Erythroblast (primary cell): ENCODE results near the gene CSNK1E.
"Not testable (repeated sequence)": the region's sequence is repeated elsewhere in the genome, so short reads cannot be mapped to it uniquely, and the experiment has no call there.

Experiments used
- GATA1 ChIP-seq: IDR thresholded peaks from 2 replicates; pipeline ENCODE4 v1.6.1; 2011; ENCODE audit warnings: low read depth, mild to moderate bottlenecking, control low read depth, low read length, moderate library complexity
- POLR2A ChIP-seq: IDR thresholded peaks from 2 replicates; pipeline ENCODE4 v1.6.1; 2011; ENCODE audit warnings: mild to moderate bottlenecking, low read length

DNA sequence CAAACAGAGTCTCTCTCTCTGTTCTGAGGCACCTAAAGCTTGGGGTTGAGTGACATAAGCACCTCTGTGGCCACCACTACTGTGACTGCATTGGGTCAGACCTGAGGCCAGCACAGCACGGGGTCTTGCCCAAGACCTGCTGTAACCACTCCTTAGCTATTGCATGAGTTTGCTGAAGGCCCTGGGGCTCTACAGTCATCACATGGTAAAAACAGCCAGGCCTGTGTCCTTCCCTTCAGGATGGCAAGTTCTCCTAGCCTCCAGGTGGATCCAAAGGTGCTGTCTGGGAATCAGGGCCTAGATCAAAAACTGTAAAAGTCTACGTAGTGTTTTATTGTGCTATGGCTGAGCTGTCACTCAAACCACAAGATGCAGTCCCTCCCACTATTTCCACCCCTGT, 43.3 kb upstream of the CSNK1E start:
- not testable (repeated sequence) for TF ChIP-seq POLR2A, GATA1
